NK-92 (cell line): ENCODE results near the gene SZRD1.

Source experiments
- DNase-seq: peaks from one replicate; lab custom pipeline; 2025; ENCODE audit not compliant: unreplicated experiment; lab: John Stamatoyannopoulos, UW

The SZRD1 gene

DNA sequence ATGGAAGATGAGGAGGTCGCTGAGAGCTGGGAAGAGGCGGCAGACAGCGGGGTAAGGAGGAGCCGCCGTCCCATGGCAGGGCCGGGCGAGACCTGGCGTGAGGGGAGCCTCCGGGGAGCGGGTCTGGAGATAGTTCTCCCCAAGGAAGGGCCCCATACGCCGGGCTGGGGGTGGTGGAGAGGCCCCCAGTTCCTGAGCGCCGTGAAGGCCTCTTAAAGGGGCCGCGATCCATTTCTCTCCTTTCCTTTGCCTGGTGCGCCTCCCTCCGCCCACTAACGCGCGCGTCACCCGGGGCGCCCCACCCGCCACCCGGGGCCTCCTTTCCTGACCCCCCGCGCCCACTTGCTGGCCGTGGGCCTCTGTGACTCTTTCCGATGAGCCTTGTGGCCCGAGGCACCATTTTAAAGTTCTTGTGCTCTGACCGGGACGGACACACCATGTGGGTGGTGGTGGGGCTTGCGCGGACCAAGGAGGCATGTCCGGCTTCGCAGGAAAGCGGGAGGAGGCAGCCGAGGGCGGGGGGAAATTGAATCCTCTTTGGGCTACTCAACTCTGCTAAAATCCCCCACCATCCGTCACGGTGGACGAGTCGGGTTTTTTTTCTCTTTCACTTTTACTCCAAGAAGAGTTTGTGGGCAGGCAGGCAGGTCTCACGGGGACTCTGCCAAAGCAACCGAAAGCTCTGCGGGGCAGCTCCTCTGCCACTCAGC lies 371 bp downstream of the SZRD1 start:
- no peak for DNase-seq

- no peak for DNase-seq
Measured at GRCh38 chr1:16367968-16368890, 1.2 kb downstream of the SZRD1 start.

- DNase-seq, result no peak
Measured at GRCh38 chr1:16369821-16370220, 2.8 kb downstream of the SZRD1 start.

- DNase-seq, result no peak
Measured at GRCh38 chr1:16371725-16372124, 4.7 kb downstream of the SZRD1 start.

GRCh38 chr1:16372535-16373285 lies 5.7 kb downstream of the SZRD1 start:
- no peak for DNase-seq

DNA sequence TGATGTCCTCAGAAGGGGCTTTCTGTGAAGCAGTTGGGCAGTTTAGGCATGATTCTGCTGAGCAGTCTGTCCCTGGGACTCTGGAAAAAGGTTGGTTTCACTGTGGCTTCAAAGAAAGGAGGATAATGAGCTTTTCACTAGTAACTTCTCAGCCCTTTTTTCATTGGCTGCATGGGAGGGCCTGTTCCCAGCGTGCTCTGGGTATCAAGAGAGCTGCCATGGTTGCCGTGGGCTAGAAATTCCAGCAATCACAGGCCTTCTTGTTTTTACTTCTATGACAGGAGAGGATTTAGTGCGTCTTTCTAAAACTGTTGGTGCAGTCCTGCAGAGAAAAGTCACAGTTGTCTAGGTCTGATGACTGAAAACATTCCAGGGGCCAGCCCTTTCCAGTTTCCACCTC lies 7.2 kb downstream of the SZRD1 start:
- no peak for DNase-seq

- DNase-seq, result no peak
Measured at GRCh38 chr1:16375521-16376340, 8.7 kb downstream of the SZRD1 start.

- DNase-seq, result no peak
Measured at GRCh38 chr1:16376971-16377370, 9.9 kb downstream of the SZRD1 start.

DNA sequence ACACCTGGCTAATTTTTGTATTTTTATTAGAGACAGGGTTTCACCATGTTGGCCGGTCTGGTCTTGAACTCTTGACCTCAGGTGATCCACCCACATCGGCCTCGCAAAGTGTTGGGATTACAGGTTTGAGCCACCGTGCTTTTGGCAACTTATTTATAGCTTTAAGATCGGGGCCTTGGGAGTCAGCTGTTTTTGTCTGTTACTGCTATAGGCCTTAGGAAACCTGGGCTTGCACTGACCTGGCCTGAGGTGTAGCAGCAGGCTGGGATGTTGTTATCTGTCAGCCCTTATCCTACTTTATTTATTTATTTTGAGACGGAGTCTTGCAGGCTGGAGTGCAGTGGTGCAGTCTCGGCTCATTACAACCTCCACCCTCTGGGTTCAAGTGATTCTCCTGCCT lies 11.4 kb downstream of the SZRD1 start:
- no peak for DNase-seq

DNA sequence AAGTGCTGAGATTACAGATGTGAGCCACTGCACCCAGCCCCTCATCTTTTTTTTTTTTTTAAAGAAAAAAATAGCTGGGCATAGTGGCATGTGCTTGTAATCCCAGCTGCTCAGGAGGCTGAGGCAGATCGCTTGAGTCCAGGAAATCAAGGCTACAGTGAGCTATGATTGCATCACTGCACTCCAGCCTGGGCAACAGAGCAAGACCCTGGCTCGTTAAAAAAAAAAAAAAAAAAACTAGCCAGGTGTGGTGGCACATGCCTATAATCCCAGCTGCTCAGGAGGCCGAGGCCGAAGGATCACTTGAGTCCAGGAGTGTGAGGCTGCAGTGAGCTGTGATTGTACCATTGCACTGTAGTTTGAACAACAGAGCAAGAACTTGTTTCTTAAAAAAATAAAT lies 13.8 kb downstream of the SZRD1 start:
- DNase-seq, result no peak

- DNase-seq, result no peak
Measured at GRCh38 chr1:16383888-16384287, 16.8 kb downstream of the SZRD1 start.

DNA sequence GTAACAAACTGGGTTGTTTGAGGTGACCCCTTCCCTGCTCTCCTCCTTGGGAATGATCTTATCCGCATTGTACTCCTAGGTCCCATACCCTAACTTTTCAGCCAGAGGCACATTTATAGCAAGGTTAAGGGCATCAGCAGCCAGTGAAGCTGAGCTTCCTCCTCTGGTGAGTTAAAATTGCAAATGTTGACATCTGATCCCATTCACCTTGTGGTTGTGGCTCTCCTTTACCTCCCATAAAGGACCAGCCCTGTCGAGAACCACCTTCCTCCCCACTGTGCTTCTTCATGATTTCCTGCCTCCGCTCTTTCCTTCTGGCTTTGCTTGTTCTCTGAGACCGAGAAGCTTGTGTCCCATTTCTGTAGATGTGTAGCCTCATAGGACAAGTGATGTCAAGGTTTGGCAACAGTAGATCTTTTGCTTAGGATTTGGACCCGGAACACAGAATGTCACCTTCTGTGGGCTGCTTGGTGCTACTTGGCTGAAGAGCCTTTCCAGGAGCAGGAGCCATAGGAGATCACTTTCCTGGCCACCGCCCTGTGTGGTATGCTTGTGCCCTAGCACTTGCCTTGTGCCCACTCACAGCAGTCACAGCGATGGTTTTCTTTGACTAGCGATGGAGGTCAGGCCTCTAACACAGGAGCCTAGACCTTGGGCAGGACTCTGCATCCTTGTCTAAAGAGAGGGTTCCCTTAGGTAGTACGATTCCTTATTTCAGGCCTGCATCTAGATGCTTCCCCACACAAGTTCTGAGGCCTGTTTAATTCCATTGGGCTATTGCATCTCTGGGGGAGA lies 18.8 kb downstream of the SZRD1 start:
- no peak for DNase-seq

- no peak for DNase-seq
Measured at GRCh38 chr1:16386454-16387113, 19.5 kb downstream of the SZRD1 start.

DNA sequence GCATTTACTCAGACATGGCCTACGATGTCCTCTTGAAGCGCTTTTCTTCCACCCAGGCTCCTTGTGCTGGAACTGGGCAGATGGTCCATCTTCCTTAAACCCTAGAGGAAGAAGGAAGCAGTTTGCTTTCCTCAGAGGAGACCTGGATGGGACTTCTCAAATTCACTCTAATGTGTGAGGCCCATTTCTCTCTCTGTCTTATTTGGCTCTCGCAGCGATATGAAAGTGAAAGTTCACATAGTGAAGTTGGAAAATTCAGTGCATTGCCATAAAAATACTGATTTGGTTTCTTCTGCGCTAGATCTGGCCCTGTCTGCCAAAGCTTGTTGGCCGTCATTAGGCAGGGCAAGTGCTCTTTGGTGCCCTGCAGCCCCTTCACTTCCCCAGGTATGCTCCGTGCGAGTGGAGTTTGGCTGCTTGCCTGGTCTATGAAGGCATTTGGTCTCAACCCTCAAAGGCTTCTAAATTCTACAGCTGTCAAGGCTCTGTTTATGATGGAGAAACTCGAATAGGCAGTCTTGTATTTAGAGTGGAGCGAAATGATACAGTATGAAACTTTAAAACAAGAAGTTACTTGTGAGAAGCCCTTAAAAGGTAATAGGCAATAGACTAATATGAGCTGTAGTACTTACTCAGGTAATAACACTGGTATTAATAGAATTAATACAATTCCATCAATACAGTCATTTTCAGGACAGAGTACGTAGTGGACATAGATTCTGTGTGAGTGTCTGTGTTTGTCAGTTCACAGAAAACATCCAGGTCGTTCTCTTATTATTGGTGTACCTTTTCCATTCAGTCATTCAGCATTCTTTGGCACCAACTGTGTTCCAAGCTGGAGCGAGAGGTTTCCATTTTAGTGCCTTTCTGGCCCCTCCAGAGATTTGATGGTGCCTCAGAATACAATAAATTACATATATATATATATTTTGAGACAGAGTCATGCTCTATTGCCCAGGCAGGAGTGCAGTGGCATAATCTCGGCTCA lies 20.5 kb downstream of the SZRD1 start:
- no peak for DNase-seq

GRCh38 chr1:16391411-16391810 lies 24.4 kb downstream of the SZRD1 start:
- no peak for DNase-seq

- DNase-seq, result no peak
Measured at GRCh38 chr1:16392740-16393569, 25.9 kb downstream of the SZRD1 start.
